Activated CD8-positive, alpha-beta memory T cell treated with anti-CD3 and anti-CD28 coated beads for 1 hour (primary cell): ENCODE results near the gene TBX2.
A peak's percentile ranks its signal among the peaks of the same experiment; 100 is the strongest.

Source experiments
- DNase-seq, 2 donors: peaks; one replicate each; pipeline ENCODE4 v3.0.0-alpha.2; 2020; ENCODE audit warnings: low read depth in 1 of 2; ENCODE audit errors: extremely low read depth in 1 of 2

TBX2 gene

DNA sequence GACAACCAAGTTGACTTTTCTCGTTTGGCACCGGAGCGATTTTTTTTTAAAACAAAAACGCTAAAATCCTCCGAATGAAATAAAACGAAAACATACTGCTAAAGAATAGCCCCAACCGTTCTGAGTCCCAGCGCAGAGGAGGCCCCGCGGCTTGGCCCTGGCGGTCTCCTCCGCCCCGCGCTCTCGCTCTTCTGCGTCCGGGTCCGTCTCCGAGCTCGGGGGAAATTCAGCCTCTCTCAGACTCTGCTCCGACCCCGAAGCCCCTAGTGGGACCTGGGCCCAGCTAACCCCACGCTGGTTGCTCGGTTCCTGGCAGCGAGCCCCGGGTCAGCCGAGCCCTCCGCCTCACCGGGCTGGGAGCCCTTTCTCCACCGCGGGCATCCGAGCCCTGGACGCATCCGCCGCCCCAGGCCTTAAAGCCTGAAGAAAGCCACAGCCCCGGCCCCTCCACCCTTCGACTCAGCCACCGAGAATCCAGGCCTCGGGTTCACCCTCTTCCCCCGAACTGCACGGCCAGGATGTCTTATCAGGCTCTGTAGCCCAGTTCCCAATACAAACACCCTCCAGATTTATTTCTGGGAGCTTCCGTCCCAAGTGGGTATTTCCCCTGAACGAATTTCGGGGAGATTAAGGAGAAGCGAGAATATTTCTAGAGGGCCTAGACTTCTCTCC, 1.2 kb downstream of the TBX2 start:
- no peak for DNase-seq

DNA sequence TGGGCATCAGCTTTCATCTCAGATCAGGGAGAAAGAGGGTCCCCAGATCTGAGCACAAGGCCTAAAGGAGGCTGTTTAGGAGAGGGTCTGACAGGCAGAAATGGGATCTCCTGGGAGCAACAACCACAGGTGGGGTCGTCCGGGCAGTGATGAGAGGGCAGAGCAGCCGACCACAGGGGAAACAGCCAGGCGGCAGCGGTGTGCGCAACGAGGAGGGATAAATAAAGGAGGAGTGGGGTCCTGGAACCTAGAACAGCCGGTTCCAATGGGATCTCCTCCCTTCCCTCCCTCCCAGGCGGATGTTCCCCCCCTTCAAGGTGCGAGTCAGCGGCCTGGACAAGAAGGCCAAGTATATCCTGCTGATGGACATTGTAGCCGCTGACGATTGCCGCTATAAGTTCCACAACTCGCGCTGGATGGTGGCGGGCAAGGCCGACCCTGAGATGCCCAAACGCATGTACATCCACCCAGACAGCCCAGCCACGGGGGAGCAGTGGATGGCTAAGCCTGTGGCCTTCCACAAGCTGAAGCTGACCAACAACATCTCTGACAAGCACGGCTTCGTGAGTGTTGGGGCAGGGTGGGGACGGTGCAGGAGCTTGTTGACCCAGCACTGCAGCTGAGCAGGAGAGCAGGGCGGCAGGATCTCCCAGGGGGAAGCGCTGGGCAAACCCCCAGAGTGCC, 1.9 kb downstream of the TBX2 start:
- DNase-seq, result no peak

DNA sequence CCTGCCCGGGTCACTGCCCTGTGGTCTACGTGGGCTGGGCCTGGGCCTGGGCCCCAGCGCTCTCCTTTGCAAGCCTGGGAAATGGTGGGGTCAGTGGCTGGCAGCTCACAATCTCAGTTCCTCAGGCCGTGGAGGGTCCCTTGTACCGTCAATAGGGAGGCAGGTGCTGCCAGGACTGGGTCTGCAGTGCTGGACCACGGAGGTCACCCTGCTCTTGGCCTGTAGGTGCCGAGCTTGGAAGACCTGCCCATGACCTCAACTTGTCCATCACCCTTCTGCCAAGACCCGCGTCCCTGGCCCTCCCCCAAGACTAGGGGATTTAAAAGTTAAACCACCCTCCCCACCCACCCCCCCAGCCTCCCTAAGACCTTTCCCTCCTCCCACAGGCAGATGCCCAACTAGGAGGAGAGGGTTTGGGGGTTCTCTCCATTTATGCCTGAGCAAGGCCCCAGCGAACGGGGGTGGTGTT, 2.5 kb downstream of the TBX2 start:
- no peak for DNase-seq

DNA sequence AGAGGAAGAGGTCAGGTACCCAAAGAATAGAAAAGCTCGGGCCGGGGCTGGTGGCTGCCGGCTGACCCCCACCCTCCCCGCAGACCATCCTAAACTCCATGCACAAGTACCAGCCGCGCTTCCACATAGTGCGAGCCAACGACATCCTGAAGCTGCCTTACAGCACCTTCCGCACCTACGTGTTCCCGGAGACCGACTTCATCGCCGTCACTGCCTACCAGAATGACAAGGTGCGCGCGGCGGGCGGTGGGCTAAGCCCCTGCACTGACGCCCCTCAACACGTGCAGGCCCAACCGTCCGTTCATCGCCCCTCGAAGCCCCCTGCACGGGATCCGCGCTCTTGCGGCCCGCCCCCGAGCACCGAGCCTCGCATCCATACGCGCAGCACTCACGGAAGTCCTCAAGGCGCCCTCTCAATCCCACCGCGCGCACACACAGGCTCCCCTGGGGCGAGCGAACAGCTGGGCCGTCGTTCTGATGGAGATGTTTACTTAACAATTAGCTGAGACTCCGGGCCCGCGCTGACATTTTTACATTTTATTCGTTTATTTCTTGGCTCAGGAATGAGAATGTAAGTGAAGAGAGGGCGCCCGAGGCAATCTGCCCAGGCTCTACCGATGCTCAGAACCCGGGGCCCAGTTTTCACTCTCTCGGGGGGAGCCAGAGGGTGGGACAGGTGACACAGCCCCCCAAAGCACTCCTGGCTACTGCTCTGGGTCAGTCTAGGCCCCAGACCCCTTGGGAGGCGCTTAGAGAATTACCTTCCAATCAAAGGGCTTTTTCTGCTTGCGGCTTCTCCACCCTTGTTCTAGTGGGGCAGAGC, 3.5 kb downstream of the TBX2 start:
- no peak for DNase-seq

DNA sequence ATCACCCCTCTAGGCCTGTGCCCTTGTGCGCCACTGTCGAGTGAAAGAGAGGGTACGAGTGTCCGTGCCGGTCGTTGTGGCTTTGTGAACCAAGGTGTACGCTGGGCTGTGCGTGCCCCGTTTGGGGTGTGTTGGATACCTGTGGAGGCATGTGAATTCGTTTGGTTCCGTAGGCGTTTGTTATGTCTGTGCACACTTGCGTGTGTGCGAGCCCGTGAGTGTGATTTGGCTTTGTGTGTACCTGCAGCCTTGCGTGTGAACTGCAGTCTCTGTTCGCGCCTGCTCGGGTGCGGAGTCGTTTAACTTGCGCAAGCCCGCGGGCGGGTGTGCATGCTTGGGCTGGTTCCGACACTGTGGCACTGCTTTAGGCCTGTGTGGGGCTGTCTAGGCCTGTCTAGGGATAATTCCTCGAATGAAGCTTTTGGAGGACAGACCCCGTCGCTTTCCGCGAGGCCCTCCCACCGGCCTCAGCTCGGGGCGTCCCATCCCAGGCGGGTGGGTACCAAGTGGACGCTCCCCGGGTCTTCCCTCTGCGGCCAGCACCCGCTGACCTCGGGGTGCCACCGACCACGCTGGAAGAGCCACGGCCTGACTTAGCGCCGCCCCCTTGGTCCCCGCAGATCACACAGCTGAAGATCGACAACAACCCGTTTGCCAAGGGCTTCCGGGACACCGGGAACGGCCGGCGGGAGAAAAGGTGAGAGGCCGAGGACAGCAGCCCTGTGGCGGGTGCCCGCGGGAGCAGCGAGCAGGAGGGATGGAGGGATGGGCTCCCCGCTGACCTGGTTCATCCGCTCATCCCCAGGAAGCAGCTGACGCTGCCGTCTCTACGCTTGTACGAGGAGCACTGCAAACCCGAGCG, 4.4 kb downstream of the TBX2 start:
- DNase-seq, result no peak

DNA sequence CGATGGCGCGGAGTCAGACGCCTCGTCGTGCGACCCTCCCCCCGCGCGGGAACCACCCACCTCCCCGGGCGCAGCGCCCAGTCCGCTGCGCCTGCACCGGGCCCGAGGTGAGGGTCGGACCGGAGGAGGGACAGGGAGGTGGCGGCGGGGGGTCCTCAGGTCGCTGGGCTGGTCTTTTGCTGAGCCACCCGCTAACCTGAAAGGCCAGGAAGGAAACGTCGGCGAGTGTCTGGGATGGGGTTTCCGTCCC, 4.9 kb downstream of the TBX2 start:
- DNase-seq, result no peak

DNA sequence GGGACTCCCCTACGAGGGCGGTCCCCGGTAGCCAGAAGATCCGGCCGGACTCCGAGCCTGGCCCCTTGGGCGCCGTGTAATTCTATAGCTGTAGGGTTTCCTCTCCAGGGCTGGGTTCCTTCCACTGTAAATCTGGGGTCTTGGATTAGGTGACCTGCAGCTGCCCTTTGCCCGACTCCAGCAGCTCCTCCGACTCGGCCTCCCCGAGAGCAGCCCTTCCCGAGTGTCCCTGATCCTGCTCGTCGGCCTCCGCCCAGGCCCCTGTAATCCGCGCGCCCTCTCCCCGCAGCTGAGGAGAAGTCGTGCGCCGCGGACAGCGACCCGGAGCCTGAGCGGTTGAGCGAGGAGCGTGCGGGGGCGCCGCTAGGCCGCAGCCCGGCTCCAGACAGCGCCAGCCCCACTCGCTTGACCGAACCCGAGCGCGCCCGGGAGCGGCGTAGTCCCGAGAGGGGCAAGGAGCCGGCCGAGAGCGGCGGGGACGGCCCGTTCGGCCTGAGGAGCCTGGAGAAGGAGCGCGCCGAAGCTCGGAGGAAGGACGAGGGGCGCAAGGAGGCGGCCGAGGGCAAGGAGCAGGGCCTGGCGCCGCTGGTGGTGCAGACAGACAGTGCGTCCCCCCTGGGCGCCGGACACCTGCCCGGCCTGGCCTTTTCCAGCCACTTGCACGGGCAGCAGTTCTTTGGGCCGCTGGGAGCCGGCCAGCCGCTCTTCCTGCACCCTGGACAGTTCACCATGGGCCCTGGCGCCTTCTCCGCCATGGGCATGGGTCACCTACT, 5.5 kb downstream of the TBX2 start:
- no peak for DNase-seq

DNA sequence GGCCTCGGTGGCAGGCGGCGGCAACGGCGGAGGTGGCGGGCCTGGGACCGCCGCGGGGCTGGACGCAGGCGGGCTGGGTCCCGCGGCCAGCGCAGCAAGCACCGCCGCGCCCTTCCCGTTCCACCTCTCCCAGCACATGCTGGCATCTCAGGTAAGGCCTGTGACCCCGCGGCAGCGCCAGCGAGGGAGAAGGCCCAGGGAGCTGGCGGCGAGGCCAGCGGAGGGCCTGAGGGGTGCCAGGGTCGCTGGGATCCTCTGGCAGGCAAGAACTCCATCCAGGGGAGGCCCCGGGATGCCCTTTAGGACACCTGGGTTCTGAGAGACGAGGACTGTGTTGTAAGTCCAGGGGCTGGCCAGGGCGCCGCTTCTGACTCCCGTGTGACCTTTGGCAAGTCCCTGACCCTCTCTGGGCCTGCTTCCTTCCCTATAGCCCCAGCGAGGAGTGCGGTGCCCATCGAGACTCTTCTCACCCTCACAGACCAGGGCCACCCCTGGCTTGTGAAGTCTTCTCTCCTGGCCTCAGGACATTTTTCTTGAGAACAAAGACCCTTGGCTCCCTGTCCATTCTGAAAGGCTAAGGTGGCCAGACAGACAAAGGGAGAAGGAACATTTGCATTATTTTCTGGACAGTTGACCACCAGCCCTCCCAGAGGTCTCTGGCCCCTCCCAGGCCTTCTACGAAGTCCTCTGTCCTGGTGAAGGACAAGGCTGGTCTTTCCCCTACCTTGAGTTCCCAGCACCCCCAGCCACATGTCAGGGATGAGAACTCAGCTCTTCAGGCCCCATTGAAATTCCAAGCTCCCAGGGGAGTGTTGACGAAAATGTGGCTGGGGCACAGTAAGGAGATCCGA, 6.3 kb downstream of the TBX2 start:
- DNase-seq, result no peak

DNA sequence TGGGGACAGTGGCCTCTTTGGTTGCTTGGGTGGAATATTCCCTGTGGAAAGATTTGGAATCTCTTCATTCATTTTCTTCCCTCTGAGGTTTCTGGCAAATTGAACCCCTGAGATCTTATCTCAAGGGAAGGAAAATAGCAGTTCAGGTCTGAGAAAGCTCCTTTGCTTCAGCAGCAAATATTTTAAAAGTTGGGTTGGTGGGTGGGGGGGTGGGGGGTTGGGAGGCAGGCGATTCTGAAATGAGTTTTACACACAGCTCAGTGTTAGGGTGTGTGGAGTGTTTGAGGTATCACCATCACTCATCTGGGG, 6.8 kb downstream of the TBX2 start:
- DNase-seq, result no peak

DNA sequence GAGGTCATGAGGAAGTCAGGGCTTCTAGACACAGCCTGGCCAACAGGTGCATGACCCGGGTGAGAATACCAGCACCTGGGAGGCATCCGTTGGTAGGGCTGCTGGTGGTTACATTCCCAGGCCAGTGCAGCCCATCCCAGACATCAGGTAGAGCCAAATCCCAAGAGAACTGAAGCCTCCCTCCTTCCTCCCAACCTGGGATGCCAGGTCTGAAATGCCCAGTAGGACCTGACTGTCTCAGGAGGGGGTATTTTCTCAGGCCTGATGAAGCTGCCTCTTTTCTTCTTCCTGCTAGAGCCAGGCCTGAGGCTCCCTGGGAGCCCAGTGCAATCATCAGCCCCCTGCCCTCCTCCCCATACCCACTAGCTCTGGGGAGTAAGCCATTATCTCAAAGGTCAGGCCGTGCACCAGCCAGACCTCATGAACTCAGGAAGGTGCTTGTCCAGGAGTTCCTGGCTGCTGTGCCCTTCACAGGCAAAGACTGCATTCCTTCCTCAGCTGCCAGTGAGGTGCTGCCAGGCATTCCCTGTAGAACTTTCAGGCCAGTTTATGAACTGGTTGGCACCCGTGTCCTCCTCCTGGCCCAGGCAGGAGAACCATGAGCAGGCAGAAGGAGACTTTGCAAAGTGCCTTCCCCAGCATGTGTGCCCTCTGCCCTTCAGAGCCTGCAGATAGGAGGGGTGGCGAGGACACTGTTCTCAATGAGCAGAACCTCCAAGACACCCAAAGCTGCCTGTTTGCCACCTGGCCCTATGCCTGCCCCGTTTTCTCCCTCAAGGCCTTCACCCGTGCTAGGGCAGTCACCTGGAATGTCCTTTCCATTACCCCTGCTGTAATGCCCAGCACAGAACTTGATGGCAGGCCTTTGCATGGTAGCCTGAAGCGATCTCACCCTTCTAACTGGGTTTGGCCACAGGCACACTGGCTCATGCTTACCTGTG, 7.6 kb downstream of the TBX2 start:
- DNase-seq, result no peak

DNA sequence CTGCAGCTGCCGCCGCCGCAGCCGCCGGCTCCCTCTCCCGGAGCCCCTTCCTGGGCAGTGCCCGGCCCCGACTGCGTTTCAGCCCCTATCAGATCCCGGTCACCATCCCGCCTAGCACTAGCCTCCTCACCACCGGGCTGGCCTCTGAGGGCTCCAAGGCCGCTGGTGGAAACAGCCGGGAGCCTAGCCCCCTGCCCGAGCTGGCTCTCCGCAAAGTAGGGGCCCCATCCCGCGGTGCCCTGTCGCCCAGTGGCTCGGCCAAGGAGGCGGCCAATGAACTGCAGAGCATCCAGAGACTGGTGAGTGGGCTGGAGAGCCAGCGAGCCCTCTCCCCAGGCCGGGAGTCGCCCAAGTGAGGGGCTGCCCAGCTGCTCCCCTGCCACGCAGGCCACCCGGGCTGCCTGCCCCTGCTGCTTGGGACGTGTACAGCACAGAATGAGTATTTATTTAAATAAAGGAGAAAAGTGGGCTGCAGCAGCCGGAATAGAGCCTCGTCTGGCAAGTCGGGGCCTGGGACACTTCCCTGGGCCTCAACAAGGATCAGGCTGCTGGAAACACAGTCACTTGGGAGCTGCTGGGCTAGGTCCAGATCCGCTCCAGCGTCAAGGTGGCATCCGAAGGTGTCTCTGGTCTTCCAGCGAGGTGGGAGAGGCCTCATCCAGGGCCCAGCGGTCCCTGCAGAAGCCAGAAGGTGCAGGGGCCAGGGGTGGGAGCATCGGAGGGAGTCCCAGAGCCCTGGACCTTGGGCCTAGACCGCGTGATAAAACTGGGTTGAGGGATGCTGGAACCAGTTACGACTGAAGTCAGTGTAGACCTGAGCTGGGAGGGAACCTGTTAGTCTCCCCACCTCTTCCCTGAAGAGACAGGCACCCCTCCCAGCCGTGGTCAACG, 8.8 kb downstream of the TBX2 start:
- no peak for DNase-seq

DNA sequence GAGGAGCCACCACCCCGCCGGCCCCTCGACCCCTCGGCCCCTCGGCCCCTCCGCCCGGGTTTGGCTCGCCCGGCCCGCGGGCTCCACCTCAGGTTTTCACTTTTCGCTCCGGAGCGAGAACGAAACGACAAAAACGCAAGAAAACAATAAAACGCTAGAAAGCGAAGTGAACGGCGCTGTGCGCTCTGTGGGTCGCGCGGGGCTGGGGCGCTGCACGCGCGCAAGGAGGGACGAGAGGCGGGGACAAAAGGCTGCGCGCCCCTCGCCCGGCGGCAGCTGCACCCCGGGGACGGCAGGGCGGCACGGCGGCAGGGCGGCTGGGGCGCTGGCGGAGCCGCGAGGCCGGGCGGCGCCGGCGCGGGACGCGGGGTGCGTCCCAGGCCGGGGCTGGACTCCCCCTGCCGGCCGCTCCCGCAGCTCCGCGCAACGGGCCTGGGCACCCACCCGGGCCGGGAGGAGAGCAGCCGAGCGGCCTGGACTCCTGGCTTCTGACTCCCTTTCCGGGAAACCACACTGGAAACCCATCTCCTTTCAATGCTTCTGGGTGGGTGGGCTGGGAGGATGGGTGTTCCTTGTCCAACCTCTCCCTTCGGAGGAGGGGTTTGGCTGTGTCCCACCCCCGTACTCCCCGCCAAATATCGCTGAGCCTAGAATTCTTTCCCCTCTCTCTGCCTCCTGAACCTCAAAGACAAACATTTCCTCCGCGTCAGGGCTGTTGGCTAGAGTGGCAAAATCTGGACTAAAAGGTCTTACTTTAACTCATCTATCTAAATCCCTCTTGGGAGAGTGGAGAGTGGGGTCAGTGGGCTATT, 9.9 kb downstream of the TBX2 start:
- DNase-seq, result no peak

DNA sequence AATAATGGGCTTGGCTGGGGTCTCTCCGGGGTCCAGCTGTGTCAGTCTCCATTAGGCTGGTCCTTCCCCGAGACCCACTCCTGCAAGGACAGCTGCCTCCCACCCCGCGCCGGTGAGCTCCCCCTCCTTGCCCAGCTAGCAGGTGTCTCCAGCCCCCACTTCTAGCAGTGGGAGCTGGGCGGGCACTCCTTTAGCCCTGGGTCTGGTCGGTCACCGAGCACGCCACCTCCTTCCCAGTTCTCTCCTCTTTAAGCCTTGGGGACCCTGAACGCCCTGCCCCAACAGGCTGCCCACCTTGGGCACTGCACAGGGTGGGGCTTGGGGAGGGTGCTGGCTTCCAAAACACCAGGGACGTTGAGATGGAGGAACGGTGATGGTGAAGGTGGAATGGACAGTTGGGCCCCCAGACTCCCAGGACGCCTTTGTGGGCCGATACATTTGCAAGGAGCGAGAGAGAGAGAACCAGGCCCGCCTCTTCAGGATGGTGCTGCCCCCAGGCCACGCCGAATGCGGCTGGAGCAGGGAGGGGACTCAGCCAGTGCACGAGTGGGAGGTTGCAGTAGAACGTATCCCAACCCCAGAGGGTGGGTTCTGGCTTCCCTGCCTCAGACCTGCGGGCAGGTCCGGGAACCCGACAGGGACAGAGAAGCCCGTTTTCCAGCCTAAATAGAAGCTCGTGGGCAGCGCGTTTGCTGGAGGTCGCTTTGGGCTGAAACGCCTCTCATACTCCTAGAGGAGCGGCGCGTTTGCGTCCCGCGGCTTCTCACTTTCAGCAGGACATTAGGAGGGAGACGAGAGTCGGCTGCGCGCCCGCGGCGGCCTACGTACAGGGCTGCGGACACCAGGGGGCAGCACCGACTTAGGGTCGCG, 10.7 kb downstream of the TBX2 start:
- peak; percentile 49 to 70 for DNase-seq

DNA sequence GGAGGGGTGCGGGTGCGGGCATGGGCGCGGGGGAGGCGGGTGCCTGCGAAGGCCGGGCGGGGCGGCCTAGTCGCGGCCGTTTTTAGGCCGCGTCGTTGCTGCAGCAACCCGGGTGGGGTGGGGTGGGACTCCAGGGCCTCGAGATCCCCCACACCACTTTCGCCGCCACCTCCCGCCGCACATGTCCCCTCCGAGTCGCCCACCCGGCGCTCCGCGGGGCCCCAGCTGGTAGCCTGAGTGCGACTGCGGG, 11.3 kb downstream of the TBX2 start:
- no peak for DNase-seq

DNA sequence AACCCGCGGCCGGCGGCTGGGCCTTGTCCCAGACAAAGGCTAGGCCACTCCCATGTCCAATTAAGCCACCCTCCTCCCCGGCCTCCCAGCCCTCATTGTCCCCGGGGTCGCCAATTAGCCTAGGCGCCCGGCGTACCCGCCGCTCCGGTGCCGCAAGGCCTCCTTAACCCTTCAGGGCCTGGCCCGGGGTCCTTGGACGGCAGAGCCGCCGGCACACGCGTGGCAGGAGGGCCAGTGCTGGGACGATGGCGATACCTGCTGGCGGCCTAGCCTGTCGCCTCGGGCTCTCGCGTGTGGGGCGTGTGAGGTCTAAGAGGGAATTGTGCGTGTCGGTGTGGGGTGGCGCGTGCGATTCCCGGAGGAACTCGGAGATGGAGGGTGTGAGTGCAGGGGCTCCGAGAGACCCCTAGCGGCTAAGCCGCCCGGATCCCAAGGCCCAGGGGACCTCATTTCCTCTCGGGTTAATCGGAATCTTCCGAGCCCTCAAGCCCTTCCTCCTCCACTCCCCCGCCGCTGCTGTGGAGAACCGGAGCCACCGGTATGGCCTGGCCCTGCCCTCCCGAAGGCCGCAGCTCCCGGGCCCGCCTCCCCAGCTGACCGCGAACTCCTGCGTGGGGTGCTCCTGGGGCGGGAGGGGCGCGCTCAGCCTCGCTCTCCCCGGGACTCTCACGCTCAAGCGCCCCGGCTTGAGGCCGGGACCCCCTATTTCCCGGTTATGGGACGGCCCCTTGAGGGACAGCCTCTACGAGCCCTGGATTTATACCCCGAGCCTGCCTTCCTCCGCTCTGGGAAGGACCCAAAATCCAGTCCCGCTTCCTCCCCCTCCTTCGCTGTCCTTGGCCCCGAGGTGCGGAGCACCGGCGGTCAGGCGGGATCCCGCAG, 11.9 kb downstream of the TBX2 start:
- no peak for DNase-seq
